8988T (cell line): ENCODE results near the gene LRRC61.
"Not testable (repeated sequence)": the region's sequence is repeated elsewhere in the genome, so short reads cannot be mapped to it uniquely, and the experiment has no call there.

Source experiments
- DNase-seq: peaks from one replicate; pipeline ENCODE4 v3.0.0; 2011

The LRRC61 gene

DNA sequence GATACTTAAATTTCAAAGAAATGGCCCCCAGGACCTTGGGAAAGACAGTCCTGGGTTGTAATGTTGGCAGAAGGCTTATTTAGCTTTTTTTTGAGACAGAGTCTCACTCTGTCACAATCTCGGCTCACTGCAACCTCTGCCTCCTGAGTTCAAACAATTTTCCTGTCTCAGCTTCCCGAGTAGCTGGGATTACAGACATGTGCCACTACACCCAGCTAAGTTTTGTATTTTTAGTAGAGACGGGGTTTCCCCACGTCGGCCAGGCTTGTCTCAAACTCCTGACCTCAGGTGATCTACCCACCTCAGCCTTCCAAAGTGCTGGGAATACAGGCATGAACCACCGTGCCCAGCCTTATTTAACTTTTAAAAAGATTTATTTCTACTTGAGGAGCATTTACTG is 62.7 kb downstream of the LRRC61 start:
- not testable (repeated sequence) for DNase-seq
